Measurements from ENCODE around the gene CRY2.
"Not testable (repeated sequence)": the region's sequence is repeated elsewhere in the genome, so short reads cannot be mapped to it uniquely, and the experiment has no call there.

Gene CRY2

DNA sequence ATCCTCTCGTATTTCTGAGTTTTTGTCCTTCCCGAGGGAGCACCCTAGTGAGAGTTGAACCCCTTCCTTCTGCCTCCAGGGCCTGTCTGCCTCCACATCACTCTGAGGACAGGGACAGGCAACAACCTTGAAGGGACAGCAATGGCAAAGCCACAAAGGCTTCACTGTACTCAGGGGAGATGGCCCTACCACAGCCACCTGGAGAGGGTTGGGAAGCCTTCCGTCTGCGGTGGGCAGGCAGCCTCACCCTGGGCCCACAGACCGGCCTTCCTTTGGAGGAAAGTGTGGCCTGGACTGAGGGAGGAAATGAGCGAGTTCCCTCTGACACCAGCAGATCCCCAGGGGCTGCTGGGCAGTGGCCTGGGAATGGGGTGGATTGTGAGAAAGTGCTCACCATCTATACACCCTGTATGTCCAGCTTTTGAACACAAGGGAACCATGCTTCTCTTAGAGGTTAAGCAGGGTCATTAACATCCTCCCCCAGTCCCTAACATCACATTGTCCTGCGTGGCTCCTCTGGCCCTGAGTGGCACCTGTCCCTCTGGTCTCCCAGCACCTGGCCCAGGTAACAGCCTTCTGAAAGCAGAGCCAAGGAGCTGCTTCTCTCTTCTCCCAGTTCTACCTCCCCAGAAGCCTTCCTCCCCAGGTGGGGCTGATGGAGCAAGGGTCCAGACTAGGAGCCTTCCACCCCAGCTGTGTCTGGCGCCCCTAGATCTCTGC lies 35.5 kb upstream of the CRY2 start:
- DNase-seq, result no peak

DNA sequence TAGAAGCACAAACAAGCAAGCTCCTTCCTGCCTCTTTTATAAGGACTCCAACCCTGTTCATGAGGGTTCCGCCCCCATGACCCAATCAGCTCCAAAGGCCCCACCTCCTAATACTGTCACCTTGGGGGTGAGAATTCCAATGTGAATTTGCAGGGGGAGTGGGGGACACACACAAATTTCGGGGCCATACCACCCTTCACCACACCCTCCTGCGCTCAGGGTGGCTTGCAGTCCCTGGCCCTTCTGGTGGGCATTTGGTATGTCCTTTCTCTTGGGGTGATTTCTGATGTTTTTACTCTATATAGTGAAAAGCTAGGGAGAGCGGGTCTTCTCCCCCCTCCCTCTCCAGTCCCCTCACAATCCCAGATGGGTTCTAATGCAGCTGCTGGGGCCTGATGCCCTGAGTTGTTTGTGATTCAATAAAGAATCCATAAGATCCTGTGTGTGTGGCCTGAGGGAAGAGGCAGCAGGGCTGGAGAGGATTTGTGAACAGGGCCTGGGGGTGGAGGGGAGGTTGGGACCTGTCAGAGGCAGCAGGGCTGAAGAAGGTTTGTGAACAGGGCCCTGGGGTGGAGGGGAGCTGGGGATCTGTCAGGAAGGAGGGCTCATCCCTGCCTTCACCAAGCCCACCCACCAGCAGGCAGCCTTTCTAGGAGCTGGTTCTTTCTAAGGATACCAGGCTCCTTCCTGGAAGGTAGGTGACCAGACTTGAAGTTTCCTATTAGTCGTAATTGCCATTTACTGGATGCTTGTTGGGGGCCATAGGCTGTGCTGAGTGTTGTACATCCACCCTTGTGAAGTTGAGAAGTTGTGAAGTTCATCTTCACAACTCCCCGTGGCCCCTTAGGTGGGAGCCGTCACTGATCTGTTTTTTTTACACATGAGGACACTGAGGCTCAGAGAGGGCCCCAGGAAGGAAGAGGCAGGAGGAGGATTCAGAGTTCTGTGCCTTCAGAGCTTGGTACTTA lies 34.4 kb upstream of the CRY2 start:
- DNase-seq, result no peak

DNA sequence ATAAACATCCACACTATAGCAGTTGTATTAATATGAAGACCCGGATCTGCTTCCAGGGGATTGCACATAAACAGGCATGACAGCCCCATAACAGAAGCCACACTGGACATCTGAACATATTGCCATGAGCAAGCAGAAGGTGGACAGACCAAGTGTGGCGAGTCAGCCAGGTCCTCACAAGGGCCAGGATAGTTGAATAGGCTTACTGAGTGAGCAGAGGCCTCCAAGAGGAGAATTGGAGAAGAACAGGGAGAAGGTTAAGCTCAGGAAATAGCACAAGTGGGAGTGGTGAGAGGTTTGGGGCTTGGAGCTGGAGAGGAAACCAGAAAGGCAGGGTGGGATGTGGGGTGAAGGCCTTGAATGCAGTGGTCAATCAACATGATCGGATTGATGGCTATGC lies 31.5 kb upstream of the CRY2 start:
- no peak for DNase-seq

DNA sequence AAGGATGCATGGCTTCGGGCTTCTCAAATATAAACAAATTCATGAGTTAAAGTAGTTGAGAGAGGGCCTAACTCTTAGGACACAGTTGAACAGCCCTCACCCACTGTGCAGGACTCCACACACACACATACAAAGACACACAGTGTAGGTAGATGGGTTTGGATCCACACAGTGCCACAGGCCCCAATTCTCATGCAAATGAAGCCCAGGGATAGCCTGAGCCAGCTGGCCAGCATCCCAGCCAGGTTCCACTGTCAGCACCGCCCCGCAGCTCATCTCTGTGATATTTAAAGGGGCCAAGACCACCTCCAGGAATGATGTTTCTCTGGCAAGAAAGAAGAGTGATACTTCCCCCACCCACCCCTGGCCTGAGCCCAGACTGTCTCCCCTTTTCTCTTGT lies 30.7 kb upstream of the CRY2 start:
- DNase-seq, result no peak

DNA sequence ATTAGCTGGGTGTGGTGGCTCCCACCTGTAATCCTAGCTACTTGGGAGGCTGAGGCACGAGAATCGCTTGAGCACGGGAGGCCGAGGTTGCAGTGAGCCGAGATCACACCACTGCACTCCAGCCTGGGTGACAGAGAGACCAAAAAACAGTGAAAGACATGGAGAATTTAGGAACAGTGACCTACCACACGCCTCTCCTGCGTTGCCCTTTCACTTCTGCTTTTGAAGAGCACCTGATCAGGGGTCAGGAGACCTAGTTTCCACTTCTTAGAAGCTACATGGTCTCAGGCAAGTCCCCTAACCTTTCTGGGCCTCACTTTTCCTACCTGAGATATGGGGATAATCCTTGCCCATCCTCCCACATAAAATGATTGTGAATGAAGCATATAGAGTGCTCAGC lies 30.1 kb upstream of the CRY2 start:
- DNase-seq, result no peak

DNA sequence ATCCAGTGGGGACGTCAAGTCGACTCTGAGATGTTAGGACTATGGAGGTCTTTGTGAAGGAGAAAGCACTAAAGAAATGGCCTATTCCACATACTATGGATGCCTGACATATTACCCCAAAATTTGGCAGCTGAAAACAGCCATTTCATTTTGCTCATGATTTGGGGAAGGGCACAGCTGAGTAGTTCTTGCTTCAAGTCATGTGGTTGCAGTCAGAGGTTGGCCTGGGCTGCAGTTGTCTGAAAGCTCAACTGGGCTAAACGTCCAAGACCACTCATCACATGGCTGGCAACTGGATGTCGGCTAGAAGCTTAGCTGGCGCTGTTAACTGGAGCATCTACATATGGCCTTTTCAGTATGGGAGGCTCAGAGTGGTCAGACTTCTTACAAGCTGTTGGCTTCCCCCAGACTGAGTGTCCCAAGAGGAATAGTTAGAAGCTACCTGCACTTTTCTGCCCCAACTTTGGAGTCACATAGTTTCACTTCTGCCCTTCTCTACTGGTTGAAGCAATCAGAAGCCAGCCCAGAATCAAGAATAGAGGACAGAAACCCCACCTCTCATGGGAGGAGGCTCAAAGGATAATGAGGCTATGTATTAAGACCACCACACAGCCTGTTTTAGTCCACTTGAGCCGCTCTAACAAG lies 28.2 kb upstream of the CRY2 start:
- DNase-seq, result no peak

DNA sequence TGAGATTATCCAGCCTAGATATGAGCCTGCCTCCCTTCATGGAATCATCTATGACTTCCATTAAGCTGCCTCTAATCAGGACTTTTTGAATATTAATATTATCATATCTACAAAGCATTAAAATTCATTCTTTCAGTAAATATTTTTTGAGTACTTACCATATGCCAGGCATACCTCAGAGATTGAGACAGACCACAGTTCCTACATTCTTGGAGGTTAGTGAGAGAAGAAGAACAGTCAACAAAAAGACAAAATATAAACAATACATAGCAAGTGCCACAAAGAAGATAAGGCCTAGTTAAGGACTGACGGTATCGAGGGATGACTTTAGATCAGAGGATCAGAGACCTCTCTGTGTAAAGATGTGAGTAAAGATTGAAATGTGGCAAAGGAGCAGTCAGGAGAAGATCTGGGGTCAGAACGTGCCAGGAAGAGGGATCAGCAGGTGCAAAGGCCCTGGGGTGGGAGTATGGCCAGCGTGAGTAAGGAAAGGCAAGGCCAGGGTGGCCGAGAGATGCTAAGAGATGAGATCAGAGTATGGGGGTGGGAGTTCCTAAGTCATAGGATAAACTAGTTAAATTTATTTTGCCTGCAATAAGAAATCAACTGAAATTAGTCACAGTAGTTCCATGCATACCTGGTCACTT lies 26.9 kb upstream of the CRY2 start:
- DNase-seq, result no peak

DNA sequence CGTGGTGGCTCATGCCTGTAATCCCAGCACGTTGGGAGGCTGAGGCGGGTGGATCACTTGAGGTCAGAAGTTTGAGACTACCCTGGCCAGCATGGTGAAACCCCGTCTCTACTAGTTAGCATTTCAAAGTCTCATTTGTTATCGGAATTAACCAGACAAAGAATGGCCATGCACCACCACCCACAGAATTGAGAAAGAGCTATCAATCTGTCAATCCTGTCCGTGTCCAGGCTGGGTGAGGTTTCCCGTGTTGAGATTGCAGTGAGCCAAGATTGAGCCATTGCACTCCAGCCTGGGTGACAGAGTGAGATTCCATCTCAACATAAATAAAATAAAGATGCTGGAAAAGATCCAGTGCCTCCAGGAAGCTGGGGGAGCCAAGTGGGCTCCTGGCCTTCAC lies 20.8 kb upstream of the CRY2 start:
- not testable (repeated sequence) for DNase-seq

DNA sequence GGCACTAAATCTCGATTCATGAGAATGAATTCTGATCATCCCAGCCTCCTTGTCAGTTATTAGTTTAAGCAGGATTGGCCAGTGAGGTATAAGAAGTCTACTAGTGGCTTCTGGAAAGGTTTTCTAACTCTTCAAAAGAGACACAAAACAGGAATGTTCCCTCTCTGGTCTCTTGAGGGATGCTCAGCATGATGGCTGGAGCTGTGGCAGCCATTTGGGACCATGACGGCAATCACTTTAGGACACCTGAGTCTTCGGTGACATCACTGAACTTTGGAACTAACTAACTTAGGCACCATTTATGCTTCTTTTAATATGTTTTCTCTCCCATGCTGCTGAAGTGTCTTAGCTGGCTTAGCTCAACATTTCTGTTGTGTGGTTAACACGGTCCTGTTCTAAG lies 20.2 kb upstream of the CRY2 start:
- no peak for DNase-seq

DNA sequence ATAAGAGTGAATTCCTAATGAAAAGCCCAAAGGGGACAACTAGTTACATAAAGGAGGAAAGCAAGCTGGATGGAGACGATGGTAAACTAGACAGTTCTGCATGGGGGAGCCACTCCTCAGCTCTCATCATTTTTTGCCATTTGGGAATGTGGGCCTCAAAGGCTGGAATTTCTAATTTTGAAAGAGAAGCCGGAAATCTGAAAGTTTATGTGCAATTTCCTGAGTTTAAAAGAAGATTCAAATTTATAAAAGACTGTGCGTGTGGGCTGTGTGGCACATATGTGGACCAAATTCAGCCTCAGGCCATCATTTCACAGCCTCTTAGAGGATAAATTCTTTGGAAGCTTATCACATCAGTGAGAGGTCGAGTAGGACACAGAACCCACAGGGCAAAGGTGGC lies 18.3 kb upstream of the CRY2 start:
- DNase-seq, result no peak

DNA sequence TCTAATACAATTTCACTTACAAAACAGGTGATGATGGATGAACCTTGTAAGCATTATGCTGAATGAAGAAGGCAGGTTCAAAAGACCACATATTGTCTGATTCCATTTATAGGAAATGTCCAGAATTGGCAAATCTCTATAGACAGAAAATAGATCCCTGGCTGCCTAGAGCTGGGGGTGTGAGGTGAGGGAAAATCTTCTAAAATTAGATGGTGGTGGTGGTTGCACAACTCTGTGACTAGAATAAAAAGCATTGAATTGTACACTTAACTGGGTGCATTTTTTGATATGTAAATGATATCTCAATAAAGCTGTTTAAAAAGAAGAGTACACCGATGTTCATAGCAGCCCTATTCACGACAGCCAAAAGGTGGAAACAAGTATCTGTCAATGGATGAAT lies 16.7 kb upstream of the CRY2 start:
- DNase-seq, result no peak

DNA sequence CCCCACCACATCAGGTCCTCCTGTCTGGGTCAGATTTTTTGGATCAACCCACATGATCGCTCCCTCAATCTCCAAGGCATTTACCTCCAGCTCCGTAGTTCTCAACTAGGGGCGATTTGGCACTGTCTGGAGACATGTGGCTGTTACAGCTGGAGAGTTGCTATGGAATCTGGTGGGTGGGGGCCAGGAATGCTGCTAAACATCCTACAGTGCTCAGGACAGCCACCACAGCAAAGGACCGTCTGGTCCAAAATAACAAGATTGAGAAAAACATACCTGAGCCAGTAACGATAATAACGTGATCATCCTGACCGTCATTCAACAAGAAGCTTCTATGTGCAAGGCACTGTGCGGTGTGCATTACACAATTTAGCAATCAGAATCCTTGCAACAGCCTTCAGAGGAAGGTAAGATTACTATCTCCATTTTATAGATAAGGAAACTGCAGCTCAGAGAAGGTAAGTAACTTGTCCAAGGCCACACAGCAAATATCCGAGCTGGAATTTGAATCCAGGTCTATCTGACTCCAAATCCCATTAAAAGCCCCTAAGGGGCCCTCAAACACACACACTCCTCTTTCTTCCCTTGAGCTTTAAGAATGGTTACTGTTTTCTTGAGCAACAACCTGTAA lies 14.3 kb upstream of the CRY2 start:
- no peak for DNase-seq

DNA sequence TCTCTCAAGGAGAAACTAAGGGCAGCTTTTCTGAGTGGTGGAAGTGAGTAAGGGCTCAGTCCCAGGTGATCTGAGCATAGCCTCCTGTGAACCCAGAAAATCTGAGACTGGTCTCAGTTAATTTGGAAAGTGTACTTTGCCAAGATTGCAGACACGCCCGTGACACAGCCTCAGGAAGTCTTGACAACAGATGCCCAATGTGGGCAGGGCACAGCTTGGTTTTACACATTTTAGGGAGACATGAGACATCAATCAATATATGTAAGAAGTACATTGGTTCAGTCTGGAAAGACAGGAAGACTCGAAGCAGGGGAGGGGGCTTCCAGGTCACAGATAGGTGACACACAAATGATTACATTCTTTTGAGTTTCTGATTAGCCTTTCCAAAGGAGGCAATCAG lies 13.5 kb upstream of the CRY2 start:
- no peak for DNase-seq

DNA sequence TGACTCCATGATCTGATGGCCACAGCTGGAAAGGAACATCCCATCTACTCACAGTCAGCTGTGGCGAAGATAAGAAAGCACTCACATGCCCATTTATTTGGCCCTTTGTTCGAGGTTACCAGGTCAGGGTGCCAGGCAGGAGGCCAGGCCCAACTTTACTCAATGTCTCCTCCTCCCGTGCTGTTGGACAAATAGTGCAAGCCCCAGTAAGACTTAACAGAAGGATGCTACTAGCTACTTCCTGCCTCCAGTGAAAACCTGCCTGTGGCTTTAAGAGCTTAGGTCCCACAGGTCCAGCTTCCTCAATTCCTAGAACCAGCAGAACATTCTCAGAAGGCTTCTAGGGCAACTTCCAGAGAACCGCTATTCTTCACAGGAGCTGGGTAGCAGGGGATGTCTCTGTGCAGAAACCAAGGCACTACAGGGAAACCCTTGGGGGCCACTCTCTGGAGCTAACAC lies 12.9 kb upstream of the CRY2 start:
- no peak for DNase-seq

DNA sequence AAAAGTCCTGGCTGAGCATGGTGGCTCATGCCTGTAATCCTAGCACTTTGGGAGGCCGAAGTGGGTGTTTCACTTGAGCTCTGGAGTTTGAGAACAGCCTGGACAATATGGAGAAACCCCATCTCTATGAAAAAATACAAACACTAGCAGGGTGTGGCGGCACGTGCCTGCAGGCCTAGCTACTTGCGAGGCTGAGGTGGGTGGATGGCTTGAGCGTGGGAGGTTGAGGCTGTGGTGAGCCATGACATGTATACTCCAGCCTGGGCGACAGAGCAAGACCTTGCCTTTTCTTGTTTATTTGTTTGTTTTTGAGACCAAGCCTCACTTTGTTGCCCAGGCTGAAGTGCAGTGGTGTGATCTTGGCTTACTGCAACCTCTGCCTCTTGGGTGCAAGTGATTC lies 8.1 kb upstream of the CRY2 start:
- no peak for DNase-seq

DNA sequence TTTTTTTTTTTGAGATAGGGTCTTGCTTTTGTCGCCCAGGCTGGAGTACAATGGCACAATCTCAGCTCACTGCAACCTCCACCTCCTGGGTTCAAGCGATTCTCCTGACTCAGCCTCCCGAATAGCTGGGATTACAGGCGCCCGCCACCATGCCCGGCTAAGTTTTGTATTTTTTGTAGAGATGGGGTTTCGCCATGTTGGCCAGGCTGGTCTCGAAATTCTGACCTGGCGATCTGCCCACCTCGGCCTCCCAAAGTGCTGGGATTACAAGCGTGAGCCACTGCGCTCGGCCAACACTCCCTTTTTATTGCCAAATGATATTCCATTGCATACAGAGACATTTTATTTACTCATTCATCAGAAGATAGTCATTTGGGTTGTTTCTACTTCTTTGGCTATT lies 7.0 kb upstream of the CRY2 start:
- not testable (repeated sequence) for DNase-seq

DNA sequence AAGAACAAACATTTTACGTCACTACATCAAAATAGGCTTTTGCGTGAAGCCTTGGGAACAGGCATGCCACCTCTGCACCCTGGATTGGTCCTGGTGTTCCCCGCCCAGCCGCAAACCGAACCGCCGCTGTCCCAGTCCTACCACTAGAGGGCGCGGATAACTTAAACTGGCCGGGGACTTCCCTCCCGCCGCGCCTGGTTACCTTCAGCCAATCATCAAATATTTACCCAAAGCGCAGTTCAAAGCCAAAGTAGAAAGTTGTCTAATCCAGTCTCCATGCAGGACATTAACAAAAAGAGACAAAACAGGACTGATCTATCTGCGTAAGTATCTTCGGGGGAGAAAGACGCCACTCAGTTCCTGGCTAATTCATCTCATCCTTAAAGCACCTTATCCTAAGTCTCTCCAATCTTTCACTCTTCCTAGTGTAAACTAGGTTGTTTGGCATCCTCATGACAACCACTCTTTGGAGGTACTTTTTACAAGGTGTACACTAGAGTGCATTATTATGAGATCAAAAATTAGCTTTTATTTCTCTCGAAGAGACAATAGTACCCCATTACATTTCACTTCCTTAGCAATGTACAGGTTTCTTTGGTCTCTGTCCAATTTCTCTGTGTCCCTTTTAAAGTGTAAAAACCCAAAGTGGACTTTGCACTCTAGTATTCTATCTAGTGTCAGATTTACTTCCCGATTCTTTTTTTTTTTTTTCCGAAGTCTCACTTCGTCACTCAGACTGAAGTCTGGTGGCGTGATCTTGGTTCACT lies 3.9 kb upstream of the CRY2 start:
- DNase-seq, result peak; percentile 63

DNA sequence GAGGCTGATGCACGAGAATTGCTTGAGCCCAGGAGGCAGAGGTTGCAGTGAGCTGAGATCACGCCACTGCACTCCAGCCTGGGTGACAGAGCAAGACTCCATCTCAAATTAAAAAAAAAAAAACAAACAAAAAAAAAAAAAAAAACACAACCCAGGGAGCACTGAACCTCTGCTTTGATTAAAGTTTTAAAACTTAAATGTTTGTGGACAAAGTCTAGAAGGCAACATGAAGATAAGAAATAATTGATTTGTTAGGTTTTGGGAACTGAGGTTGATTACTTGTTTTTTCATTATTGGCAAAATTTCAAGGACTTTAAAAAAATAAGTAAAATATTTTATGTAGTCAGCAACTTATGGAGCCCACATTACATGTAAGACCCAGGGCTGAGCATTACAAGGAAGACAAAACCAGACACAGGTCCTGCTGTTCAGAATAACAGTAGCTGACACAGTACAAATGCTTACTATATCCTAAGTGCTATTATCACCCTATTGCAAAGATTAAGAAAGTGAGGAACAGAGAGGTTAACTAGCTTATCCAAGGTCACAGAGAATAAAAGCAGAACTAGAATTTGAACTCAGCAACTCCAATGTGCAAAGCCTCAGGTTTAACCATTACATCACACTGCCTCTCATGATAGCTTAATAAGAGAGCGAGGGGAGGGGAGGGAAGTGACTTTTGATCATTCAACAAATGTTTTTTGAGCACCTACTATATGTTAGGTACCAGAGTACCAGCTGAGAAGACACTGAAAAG lies 2.3 kb upstream of the CRY2 start:
- DNase-seq, result no peak

DNA sequence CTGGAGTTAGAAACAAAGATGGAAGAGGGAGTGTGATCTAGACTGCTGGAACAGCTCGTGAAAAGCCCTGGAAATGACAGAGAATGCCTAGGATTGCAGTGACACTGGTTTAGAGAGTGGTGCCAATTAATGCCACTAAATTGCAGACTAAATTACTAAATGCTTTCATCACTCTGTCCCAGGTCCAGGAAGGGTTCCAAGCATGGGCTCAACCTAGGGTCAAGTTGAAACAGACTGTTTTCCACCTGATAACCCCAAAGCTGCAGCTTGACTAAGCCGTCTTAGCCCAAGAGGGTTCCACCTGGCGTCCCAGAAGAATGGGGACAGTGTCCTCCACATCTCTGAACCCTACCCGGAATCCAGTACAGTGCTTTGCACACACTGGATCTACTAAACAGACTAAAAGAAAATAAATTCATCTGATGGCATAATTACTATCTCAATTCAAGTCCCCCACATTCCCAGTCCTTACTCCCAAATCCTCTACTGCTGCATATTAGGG lies 1.1 kb upstream of the CRY2 start:
- DNase-seq, result no peak

DNA sequence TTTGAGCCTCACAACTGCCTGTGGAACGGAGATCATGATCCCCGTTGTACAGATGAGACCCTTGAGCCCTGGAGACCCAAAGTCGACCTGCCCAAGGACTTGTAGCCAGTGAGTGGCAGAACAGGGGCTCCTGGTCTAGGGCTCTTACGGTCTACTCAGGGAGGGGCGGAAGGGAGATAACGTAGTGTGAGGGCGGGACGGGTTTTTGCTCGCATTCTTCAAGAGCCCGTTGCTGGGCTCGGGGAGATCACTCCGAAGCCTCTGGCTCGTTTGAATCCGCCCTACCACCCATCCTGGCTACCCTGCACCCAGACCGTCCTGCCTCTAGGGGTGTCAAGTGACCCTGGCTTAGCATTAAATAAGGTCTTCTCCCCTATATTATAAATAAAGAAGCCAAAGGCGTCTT lies 639 bp downstream of the CRY2 start:
- DNase-seq, result no peak

DNA sequence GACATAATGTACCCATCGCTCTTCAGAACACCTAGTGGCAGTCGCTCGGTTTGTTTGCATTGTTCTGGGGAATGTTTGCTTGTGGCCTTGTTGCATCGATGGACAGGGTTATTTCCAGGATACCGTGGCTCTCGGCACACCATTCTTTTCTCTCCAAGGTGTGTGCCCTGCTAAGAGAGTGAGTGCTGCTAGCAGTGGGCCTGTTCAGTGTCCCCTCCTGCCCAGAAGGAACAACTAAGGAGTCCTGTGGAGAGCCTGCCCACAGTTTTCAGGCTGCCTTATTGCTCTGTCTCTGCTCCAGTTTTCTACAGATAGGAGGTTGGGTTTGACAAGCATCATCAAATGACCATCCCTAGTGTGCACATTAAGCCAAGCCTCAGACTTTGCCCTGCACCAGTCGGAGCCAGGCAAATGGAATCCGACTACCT lies 1.4 kb downstream of the CRY2 start:
- DNase-seq, result no peak
